HG03457 (cell line): Measurements from ENCODE around the gene VPREB3.
"Not testable (repeated sequence)": the region's sequence is repeated elsewhere in the genome, so short reads cannot be mapped to it uniquely, and the experiment has no call there.

ENCODE experiments used
- ATAC-seq: cut with Tn5 transposase; IDR thresholded peaks from one replicate; pipeline ENCODE4 v1.9.1; 2021; ENCODE audit warnings: moderate number of reproducible peaks; ENCODE audit not compliant: unreplicated experiment

Gene VPREB3

DNA sequence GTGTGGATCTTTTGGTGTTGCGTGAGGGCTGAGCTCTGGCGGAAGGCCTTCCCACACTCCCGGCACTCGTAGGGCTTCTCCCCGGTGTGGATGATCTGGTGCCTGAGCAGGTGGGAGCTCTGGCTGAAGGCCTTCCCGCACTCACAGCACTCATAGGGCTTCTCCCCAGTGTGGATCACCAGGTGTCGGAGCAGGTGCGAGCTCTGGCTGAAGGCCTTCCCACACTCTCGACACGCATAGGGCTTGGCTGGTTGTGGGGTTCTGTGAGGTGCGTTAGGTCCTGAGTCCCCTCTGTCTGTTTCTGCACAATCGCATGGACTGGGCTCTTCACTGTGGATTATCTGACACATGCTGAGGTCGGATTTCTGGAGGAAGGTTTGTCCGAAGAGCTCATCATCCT is 9.7 kb downstream of the VPREB3 start:
- ATAC-seq = no peak

DNA sequence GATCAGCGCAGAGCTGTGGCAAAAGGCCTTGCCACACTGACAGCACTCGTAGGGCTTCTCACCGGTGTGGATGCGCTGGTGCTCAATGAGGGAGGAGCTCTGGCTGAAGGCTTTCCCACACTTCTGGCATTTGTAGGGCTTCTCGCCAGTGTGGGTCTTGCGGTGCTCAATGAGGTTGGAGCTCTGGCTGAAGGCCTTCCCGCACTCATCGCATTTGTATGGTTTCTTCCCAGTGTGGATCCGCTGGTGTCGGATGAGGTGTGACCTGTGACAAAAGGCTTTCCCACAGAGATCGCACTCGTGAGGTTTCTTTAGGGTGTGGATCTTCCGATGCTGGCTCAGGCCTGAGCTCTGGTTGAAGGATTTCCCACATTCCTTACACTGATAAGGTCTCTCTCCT is 10.2 kb downstream of the VPREB3 start:
- ATAC-seq = no peak

- ATAC-seq = no peak
These were observed 10.9 kb downstream of the VPREB3 start for GRCh38 chr22:23743303-23743705.

- no peak for ATAC-seq
These were observed 11.5 kb downstream of the VPREB3 start for GRCh38 chr22:23742505-23743264.

GRCh38 chr22:23737696-23738095 is 16.5 kb downstream of the VPREB3 start:
- no peak for ATAC-seq

GRCh38 chr22:23728108-23728507 is 26.1 kb downstream of the VPREB3 start:
- ATAC-seq = not testable (repeated sequence)

DNA sequence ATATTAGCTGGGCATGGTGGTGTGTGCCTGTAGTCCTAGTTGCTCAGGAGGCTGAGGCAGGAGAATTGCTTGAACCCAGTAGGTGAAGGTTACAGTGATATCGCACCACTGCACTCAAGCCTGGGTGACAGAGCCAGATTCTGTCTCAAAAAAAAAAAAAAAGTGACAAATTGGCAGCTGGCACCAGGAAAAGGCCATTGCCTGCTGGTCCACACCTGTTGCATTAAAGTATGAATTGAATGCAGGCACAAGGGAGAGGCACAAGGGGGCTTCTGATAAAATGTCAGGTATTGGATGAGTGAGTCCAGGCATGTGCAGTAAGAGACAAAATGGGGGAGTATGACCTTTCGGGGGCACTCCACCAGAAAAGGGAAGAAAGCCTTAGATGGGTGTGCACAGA is 31.5 kb downstream of the VPREB3 start:
- no peak for ATAC-seq

- no peak for ATAC-seq
These were observed 32.1 kb downstream of the VPREB3 start for GRCh38 chr22:23722160-23722559.

GRCh38 chr22:23720855-23721254 is 33.4 kb downstream of the VPREB3 start:
- no peak for ATAC-seq

DNA sequence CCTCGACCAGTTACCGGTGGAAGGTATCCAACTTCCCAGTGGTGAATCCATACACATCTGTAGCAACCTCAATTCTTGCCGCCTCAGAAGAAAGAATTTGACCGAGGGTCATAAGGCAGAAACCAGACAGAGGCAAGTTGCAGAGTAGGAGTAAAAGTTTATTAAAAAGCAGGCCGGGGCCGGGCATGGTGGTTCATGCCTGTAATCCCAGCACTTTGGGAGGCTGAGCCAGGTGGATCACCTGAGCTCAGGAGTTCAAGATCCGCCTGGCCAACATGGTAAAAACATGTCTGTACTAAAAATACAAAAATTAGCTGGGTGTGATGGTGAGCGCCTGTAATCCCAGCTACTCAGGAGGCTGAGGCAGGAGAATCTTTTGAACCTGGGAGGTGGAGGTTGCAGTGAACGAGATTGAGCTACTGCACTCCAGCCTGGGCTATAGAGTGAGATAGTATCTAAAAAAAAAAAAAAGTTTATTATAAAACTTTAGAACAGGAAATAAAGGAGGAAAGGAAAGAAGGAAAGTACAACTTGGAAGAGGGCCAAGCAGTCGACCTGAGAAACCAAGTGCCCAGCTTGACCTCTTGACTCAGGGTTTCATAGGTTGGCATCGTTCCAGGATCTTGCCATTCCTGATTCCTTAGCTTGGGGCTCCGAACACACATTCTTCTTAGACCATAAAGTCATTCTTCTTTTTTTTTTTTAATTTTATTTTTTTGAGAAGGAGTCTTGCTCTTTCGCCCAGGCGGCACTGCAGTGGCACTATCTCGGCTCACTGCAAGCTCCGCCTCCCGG is 35.7 kb downstream of the VPREB3 start:
- no peak for ATAC-seq

- no peak for ATAC-seq
These were observed 37.1 kb downstream of the VPREB3 start for GRCh38 chr22:23716811-23717801.

DNA sequence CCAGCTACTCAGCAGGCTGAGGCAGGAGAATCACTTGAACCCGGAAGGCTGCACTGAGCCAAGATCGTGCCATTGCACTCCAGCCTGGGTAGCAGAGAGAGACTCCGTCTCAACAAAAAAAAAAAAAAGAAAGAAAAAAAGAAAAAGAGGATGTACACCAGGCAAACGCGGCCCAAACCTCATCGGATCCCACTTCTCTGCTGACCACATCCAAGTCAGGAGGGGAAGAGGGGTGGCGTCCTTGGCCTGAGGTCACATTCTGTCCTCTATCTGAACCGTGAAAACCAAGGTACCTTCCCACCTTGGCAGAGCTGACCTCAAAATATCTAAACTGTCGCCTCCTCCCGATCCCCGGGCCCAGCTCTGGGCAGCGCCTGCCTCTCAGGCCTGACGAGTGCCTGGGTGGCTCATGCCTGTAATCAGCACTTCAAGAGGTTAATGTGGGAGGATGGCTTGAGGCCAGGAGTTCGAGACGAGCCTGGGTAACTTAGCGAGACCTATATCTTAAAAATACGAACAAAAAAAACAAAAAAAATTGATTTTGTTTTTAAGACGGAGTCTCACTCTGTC is 38.3 kb downstream of the VPREB3 start:
- ATAC-seq = no peak

DNA sequence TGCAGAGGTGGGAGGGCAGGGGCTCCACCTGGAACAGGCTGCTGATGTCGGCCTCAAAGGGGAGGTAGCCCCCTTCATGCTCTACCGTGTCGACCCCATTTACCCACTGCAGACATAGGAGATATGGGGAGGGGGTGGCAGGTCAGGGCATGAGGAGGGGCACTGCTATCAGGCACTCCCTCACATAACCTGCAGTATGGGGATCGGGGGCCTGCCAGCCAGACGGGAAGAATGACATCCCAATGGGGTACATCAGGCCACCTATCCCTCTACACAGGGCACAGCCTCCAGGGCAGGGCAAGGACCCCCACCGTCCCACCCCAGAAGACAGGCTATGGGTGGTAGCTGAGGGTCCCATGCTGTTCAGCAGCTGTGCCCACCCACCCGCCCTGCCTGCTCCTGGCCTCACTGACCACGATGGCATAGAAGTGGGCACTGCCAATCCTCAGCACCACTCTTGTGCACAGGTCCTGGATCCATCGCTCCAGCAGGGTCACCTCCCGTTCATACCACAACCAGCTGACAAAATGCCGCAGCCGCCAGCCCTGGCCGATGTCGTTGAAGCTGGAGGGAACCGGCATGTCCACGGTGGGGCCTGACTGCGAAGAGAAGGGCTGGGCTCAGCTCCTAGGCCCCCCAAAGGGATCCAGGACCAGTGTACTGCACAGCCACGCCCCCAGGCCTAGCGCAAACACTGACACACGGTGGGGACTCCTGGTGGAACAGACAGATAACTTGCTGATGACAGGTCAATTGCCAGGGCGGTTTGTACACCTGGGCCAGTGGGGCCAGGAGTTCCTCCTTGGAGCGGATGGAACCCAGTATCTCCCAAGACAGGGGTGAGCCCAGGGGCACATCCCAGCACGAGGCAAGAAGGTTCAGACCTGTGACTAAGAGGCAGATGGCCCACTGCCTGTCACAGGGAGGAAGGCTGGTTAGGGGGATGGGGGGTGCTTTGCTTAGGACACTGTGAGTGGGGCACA is 39.3 kb downstream of the VPREB3 start:
- ATAC-seq = no peak

- ATAC-seq = no peak
These were observed 40.3 kb downstream of the VPREB3 start for GRCh38 chr22:23713696-23714595.

GRCh38 chr22:23712256-23712655 is 42.0 kb downstream of the VPREB3 start:
- ATAC-seq = no peak

- no peak for ATAC-seq
These were observed 45.1 kb downstream of the VPREB3 start for GRCh38 chr22:23709107-23709506.

DNA sequence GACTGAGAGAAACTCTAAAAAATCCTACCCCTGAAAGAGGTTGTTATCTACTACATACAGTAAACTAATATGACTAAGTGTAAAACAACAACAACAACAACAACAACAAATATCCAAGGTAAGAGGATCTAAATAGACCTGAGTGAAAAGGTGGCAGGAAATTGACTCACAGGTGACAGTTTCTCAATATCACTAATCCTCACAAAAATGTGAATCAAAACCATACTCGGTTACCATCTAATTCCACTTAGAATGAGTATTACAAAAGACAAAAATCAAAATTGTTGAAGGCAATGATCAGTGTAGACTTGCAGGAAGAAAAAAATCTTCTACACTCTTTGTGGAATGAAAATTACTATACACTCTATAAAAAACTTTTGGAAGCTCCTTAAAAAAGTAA is 46.0 kb downstream of the VPREB3 start:
- ATAC-seq = no peak

DNA sequence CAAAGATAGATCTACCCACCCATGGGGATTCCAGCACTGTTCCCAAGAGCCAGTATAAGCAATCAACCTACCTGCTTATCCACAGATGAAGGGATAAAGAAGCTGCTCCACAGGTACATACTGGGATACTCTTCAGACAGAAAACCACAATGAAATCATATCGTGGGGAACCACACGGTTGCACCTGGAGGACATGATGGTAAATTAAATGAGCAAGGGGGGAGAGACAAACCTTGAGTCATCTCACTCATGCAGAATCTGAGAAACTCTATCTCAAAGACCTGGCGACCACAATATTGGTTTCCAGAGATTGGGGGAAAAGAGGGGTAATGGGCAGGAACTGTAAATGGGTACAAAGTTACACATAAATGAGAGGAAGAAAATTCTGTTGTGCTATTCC is 48.9 kb downstream of the VPREB3 start:
- ATAC-seq = no peak

- no peak for ATAC-seq
These were observed 49.4 kb downstream of the VPREB3 start for GRCh38 chr22:23704829-23705228.
